AG09309 (cell line): ENCODE data around the gene FAM117A.
A peak's percentile ranks its signal among the peaks of the same experiment; 100 is the strongest.

Experiments
- DNase-seq: peaks from one replicate; pipeline ENCODE4 v3.0.0-alpha.2; 2010; ENCODE audit warnings: low read depth
- H3K4me3 ChIP-seq: 2 replicates; pipeline ENCODE4 v1.5.1; 2011; ENCODE audit warnings: mild to moderate bottlenecking, low read depth, low read length, moderate library complexity; ENCODE audit not compliant: control insufficient read depth
- TF ChIP-seq, protein P1 (sequence below): IDR thresholded peaks from 2 replicates; pipeline ENCODE4 v1.5.1; 2011; ENCODE audit warnings: mild to moderate bottlenecking, low read depth, low read length, inconsistent platforms; ENCODE audit not compliant: insufficient read depth, control insufficient read depth; ENCODE audit errors: missing control alignments

The FAM117A gene

DNA sequence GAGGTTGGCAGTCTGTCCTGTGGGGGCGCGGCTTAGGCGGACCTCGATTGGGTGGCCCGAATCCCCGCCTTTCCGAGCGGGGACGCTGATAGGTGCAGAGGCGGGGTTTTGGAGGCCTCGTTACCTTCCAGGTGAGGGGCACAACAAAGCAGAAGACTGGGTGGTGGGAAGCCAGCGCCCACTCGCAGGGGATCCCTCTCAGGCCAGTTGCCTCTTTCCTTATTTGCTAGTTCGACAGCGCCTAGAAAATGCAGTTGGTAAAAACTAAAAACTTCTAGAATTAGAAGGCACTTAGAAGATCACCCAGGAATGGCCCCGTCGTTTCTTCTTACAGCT, 25.3 kb upstream of the FAM117A start:
- DNase-seq: no peak
- TF ChIP-seq, protein P1, sequence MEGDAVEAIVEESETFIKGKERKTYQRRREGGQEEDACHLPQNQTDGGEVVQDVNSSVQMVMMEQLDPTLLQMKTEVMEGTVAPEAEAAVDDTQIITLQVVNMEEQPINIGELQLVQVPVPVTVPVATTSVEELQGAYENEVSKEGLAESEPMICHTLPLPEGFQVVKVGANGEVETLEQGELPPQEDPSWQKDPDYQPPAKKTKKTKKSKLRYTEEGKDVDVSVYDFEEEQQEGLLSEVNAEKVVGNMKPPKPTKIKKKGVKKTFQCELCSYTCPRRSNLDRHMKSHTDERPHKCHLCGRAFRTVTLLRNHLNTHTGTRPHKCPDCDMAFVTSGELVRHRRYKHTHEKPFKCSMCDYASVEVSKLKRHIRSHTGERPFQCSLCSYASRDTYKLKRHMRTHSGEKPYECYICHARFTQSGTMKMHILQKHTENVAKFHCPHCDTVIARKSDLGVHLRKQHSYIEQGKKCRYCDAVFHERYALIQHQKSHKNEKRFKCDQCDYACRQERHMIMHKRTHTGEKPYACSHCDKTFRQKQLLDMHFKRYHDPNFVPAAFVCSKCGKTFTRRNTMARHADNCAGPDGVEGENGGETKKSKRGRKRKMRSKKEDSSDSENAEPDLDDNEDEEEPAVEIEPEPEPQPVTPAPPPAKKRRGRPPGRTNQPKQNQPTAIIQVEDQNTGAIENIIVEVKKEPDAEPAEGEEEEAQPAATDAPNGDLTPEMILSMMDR: no peak
- H3K4me3 ChIP-seq: peak overlapping the region; percentile 98

DNA sequence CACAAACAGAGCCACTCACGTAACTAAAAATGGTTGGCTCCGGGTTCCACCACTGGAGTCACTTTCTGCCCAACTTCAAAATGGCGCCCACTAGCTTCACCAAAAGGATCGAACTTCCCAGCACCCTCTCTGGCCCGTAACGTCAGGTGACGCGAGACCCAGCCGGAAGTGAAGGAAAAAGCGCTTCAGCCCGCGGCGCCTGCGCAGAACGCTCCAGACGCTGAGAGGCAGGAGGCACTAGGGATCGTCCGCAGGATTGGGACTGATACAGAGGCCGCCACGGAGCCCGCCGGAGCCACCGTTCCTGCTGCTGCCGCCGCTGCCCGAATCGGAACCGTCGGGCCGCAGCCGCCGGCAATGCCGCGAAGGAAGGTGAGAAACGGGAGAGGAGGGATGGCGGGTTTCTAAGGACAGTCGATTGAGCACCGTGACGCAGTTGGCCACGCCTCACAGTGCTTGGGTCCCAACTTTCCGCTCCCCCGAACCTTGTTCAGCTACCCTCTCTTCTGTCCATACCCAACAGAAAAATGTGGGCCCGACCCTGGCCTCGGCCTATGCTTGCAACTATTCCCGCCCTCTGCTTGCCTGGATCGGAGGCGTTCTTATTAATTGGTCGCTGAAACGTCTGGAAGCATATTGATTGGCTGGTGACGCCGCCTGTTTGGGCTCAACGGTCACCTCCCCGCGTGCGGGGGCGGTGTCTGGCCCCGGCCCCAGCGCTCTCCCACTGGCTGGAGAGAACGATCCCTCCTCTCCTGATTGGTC, 24.7 kb upstream of the FAM117A start, which contains the start of gene KAT7:
Gene KAT7, plus strand, starts transcription at position 204 of the 765 bp plus-strand sequence. Its CDS starts 154 bp downstream, at position 358.
- peak; percentile 97 for DNase-seq
- peak within 1 kb of the TSS; percentile 98 for H3K4me3 ChIP-seq
- TF ChIP-seq, protein P1: no peak

DNA sequence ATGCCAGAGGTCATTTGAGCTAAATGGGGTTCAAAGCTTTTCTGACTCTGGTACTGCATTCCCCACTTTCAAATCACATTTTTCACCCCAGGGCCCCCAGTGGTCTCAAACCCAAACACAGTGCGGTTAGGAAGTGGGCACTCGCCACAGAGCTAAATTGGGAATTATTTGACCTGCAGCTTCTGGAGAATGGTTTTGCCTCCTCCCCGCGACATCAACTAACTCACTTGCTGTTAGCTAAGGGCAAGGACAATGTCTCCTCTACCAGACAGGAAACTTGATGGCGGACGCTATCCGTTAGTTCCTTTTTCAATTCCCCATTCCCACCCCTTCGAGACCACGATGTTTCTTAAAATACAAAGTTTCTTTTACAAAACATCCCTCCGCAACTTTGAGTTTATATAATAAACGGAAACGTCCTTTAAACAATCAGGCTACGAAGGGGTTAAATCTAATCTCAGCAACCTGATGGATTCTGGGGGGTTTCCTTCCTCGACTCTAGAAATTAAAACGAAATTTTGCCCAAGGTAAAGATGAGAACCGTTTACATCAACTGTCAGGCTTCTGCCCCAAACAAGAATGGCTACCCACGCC, 24.1 kb upstream of the FAM117A start:
- DNase-seq: no peak
- TF ChIP-seq, protein P1: no peak
- H3K4me3 ChIP-seq: peak overlapping the region; percentile 98

DNA sequence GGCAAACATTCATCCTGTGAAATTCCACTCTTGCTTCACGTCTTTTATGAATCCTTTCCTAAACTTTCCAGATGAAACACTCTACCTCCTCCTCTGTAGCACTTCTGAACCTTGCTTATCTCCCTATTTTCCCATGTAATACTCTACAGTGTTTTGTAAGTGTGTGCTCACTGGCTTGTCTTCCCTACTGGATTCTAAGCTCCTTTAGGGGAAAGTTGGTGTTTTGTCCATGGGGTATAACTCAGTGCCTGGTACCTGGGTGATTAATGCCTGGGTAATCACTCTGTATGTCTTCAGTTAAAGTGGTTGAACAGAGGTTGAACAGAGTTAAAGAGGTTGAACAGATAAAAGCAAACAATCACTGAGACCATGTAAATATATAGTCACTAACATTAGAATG, 20.7 kb upstream of the FAM117A start:
- TF ChIP-seq, protein P1: no peak
- H3K4me3 ChIP-seq: no peak overlapping the region
- no peak for DNase-seq

DNA sequence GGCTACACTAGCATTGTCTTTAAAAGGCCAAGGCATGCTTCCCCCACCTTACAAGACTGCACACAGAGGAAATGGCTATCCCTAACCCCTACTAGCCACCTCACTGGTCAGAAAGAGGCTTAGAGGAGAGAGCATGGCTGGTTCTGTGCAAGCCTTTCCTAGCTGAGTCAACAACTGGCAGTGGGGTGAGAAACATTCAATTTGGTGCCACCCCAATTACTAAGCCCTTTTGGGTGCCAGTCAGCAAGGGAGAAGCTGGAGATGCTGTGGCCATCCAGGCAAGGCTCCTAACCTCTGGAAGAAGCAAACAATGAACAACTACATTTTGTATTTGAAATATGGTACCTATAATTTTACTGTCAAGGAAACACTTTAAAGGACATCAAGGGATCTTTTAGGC, 19.9 kb upstream of the FAM117A start:
- TF ChIP-seq, protein P1: no peak
- no peak overlapping the region for H3K4me3 ChIP-seq
- no peak for DNase-seq

DNA sequence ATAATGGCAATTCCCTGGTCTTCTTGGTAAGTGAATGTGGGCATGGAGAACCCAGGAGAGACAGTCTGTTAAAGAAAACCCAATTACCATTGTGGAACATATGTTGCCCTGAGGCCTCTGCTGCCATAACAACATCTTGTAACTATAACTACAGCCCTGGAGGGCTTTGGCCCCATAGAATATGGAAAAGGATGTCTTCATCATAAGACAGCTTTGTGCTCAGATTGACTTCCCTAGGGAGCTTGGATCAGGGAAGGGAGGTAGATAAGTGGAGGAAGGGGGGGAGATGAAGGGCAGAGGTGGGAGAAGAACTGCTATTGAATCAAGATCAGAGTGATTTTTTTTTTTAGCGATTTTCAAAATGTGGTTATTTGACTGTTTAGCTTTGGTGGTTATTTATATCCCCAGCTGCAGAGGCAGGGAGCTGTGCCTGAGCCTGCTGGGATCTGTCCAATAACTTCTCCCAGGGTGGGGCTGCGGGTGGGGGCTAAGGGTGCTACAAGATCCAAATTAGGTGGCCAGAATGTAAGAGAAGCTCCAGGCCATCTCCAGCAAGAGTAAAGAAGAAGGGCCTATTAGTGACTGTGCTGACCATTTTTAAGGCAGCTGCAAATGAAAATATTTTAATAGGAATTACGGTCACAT, 19.3 kb upstream of the FAM117A start:
- H3K4me3 ChIP-seq: no peak overlapping the region
- DNase-seq: no peak
- TF ChIP-seq, protein P1: no peak
